Heart left ventricle (tissue), 16 donors: ENCODE data around the gene ABCA12. TPM values are rescaled to one million over a fixed set of nuclear protein-coding genes. Genes with fewer than 3 reads are reported as not detected.
"Not testable (repeated sequence)": the region's sequence is repeated elsewhere in the genome, so short reads cannot be mapped to it uniquely, and the experiment has no call there.

Source experiments
- ATAC-seq, 4 donors: fragments of 200-7000 bp; cut with Tn5 transposase; one replicate each; pipeline ENCODE4 v1.9.1; 2020 to 2022; ENCODE audit warnings: moderate library complexity in 4 of 4, mild to moderate bottlenecking in 3 of 4, moderate number of reproducible peaks in 1 of 4
- DNase-seq, 5 donors: peaks; one replicate each; pipeline ENCODE4 v3.0.0-alpha.2; 2020
- H3K27ac ChIP-seq, 12 donors: fragments of 200-600 bp; sonication (generic) in 4 of 12; one replicate each; pipeline versions ENCODE4 v1.5.0 to v1.8.0; 2016 to 2022; ENCODE audit warnings: mild to moderate bottlenecking in 2 of 12
- H3K27me3 ChIP-seq, 9 donors: fragments of 200-600 bp; sonication (generic) in 2 of 9; one replicate each; pipeline versions ENCODE4 v1.5.1 to v1.8.0; 2016 to 2022; ENCODE audit warnings: mild to moderate bottlenecking in 3 of 9
- H3K36me3 ChIP-seq, 9 donors: fragments of 200-600 bp; sonication (generic) in 2 of 9; one replicate each; pipeline versions ENCODE4 v1.5.0 to v1.8.0; 2018 to 2022; ENCODE audit warnings: mild to moderate bottlenecking in 2 of 9
- H3K4me1 ChIP-seq, 12 donors: fragments of 200-600 bp; sonication (generic) in 4 of 12; one replicate each; pipeline versions ENCODE4 v1.5.0 to v1.8.0; 2016 to 2022; ENCODE audit warnings: mild to moderate bottlenecking in 3 of 12
- H3K4me3 ChIP-seq, 12 donors: fragments of 200-600 bp; sonication (generic) in 4 of 12; one replicate each; pipeline versions ENCODE4 v1.5.0 to v1.8.0; 2017 to 2022; ENCODE audit warnings: mild to moderate bottlenecking in 9 of 12, moderate library complexity in 4 of 12
- H3K9me3 ChIP-seq, 12 donors: fragments of 200-600 bp; sonication (generic) in 4 of 12; one replicate each; pipeline versions ENCODE4 v1.5.0 to v1.8.0; 2016 to 2022; ENCODE audit warnings: mild to moderate bottlenecking in 1 of 12
- POLR2A ChIP-seq, 2 donors: fragments of 450-650 bp; IDR thresholded peaks; one replicate each; pipeline ENCODE4 v1.6.1; 2017; ENCODE audit warnings: antibody characterized with exemption in 2 of 2, mild to moderate bottlenecking in 2 of 2, moderate library complexity in 2 of 2
- WGBS, 4 donors: extraction: QIAGEN DNeasy Blood & Tissue Kit in 2 of 4; methylation state at CpG; one replicate each; pipeline versions ENCODE4 v1.1.5 to v1.1.7; 2013 to 2018; 5-methylcytosine and 5-hydroxymethylcytosine counted together
- intact Hi-C, 10 donors: fragments of 100-400 bp; cut with DNase I; formaldehyde crosslinking; loops; one replicate each; pipeline versions ENCODE4 v1.11.1 to v1.14.2; 2022
- polyA plus RNA-seq, 2 donors: library from polyadenylated mRNA; stranded (reverse); fragments of 200-250 nt; gene quantifications; one replicate each; pipeline ENCODE4 v1.2.3, GENCODE V29; 2013
- total RNA-seq, 9 donors: library from RNA; depleted of rRNA in 2 of 9; stranded (reverse); fragments of >200 nt in 2 of 9; fragmentation: NEBNext Ultra II Directional in 3 of 9; extraction: Animal tissue kit (Norgen Biotek cat#: 25700) in 3 of 9; gene quantifications; one replicate each; pipeline versions ENCODE4 v1.1.0 to v1.2.4, GENCODE V29; 2016 to 2023
- TF ChIP-seq, protein P1 (sequence below), 12 donors: fragments of 200-600 bp; sonication (generic) in 4 of 12; IDR thresholded peaks; one replicate each; pipeline versions ENCODE4 v1.5.0 to v1.8.0; 2018 to 2022; ENCODE audit warnings: antibody characterized with exemption in 12 of 12, mild to moderate bottlenecking in 5 of 12
- donor health status: ischemic (EF 13 %, LVEDD 7.1; RV severe dilation, severe dysfunction).
- donor health status: healthy with polysubstance abuse.
- donor health status: DM: no; HTN: yes; CAD: no.
- donor health status: DM: no; HTN: no; CAD: no.
- donor health status: ischemic (EF 25% LVEDD 6.9; RV normal size, moderate dysfunction).
- donor health status: ischemic (EF 25% LVEDD 5.7; RV mildly dilated, moderate dysfunction).
- donor health status: healthy.
- donor health status: DM: yes; HTN: yes; CAD: no.
- donor health status: ischemic (EF 35%, LVEDD 5.7; RV mildly dilated, moderate dysfunction).
- donor health status: nonischemic (EF 11% LVEDD 7.7; RV severe dilation, severe dysfunction).
- donor health status: DM: yes; HTN: yes; CAD: no.
- donor health status: PGD.
- donor health status: ischemic (EF 29% LVEDD 5.4; RV normal size, mild dysfunction).
- donor health status: nonischemic (EF 23%, LVEDD 6.1; RV moderate dilation, normal function).

Gene ABCA12
- total and polyA plus RNA-seq, 11 donors = 0.02 TPM; not detected in 10

DNA sequence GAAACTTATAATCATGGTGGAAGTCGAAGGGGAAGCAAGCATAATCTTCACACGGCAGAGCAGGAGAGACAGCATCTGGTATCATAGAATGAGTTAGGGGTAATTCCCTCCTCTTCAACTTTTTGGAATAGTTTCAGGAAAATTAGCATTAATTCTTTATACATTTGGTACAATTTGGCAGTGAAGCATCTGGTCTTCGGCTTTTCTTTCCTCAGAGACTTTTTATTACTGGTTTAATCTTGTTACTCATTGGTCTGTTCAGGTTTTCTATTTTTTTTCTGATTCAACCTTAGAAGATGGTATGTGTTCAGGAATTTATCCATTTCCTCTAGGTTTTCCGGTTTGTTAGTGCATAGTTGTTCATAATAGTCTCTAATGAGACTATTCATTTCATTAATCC is 39.7 kb upstream of the ABCA12 start:
- no peaks in the 10 kb centered on the region for H3K4me1 ChIP-seq
- no peak overlapping the region for H3K4me3 ChIP-seq
- intact Hi-C loops = no loop called here
- H3K27me3 ChIP-seq = no peaks in the 10 kb centered on the region
- WGBS, 4 donors = 76 to 85% (median 80%) methylated on average over 4 of the region's 4 CpGs
- DNase-seq (no peak), ATAC-seq (no peak)
- no peaks in the 10 kb centered on the region for H3K36me3 ChIP-seq
- no peak overlapping the region for H3K27ac ChIP-seq
- H3K9me3 ChIP-seq = peaks cover 0 to 12% (median 0%) of the 10 kb centered on the region in 12 donors
- TF ChIP-seq, protein P1, sequence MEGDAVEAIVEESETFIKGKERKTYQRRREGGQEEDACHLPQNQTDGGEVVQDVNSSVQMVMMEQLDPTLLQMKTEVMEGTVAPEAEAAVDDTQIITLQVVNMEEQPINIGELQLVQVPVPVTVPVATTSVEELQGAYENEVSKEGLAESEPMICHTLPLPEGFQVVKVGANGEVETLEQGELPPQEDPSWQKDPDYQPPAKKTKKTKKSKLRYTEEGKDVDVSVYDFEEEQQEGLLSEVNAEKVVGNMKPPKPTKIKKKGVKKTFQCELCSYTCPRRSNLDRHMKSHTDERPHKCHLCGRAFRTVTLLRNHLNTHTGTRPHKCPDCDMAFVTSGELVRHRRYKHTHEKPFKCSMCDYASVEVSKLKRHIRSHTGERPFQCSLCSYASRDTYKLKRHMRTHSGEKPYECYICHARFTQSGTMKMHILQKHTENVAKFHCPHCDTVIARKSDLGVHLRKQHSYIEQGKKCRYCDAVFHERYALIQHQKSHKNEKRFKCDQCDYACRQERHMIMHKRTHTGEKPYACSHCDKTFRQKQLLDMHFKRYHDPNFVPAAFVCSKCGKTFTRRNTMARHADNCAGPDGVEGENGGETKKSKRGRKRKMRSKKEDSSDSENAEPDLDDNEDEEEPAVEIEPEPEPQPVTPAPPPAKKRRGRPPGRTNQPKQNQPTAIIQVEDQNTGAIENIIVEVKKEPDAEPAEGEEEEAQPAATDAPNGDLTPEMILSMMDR (IDR thresholded peaks at IDR 0.05) = no peak
- TF ChIP-seq POLR2A (IDR thresholded peaks at IDR 0.05) = no peak

DNA sequence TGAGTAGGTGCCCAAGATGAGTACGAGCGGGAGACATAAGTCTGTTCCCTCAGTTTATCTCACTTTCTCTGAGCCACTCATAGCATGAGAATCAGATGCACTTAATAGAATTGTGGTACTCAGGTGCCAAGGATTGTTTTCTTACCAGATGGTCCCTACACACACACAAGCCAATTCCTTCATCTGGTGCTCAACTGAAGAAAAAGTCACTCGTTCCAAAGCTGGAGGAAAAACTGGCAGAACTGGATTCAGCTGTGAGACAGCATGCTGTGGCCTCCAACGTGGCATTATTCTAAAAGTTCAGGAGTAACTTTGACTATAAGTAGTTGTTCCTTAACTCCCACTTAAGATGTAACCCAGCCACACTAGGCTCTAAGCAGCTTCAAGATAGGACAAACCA is 33.4 kb upstream of the ABCA12 start:
- Histone ChIP-seq H3K36me3 (no peaks in the 10 kb centered on the region), H3K4me3 (no peak overlapping the region), H3K27ac (no peak overlapping the region), H3K9me3 (no peaks in the 10 kb centered on the region), H3K4me1 (no peaks in the 10 kb centered on the region), H3K27me3 (no peaks in the 10 kb centered on the region)
- 80 to 86% (median 81%) methylated on average over 4 of the region's 4 CpGs for WGBS, 4 donors
- DNase-seq (no peak), ATAC-seq (no peak)
- intact Hi-C loops = no loop called here
- TF ChIP-seq, protein P1 (IDR thresholded peaks at IDR 0.05) = no peak
- no peak for TF ChIP-seq POLR2A (IDR thresholded peaks at IDR 0.05)

DNA sequence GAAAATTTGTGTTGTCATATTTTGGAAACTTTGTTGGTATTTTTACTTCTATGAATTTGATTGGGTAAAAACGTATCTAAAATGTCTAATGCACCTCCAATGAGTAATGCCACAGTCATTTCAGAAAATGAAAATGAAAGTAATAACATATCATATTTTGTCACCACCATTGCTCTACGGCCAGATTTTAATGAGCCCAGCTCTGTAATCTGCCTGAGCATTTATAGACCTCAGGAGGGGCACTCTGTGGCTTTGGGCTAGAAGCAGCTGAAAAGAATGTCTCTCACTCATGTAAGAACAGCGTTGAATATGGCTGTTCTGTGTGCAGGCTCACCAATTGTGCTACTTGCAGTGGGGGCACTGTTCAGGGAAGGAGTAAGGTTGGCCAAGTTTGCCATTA is 32.7 kb upstream of the ABCA12 start:
- no peaks in the 10 kb centered on the region for H3K4me1 ChIP-seq
- H3K27me3 ChIP-seq = no peaks in the 10 kb centered on the region
- no peak overlapping the region for H3K27ac ChIP-seq
- no peaks in the 10 kb centered on the region for H3K9me3 ChIP-seq
- H3K4me3 ChIP-seq = peak overlapping the region in 7 of 12 donors; percentile 9 to 30 (median 20)
- H3K36me3 ChIP-seq = no peaks in the 10 kb centered on the region
- no peak for ATAC-seq
- DNase-seq = no peak
- intact Hi-C loops = no loop called here
- WGBS, 4 donors = 31 to 38% (median 35%) methylated on average over 3 of the region's 3 CpGs
- no peak for TF ChIP-seq POLR2A (IDR thresholded peaks at IDR 0.05)
- TF ChIP-seq, protein P1 (IDR thresholded peaks at IDR 0.05) = no peak

DNA sequence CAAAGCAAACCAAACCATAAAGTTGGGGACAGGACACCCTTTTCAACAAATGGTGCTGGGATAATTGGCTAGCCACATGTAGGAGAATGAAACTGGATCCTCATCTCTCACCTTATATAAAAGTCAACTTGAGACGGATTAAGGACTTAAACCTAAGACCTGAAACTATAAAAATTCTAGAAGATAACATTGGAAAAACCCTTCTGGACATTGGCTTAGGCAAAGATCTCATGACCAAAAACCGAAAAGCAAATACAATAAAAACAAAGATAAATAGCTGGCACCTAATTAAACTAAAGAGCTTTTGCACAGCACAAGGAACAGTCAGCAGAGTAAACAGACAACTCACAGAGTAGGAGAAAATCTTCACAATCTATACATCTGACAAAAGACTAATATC is 28.1 kb upstream of the ABCA12 start:
- intact Hi-C loops, ATAC-seq: not testable (repeated sequence)
- WGBS, 4 donors = 77 to 85% (median 82%) methylated on average over 2 of the region's 2 CpGs

DNA sequence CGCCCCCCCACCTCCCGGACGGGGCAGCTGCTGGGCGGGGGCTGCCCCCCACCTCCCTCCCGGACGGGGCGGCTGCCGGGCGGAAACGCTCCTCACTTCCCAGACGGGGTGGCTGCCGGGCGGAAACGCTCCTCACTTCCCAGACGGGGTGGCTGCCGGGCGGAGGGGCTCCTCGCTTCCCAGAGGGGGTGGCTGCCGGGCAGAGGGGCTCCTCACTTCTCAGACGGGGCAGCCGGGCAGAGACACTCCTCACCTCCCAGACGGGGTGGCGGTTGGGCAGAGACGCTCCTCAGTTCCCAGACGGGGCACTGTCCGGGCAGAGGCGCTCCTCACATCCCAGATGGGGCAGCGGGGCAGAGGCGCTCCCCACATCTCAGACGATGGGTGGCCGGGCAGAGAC is 24.9 kb upstream of the ABCA12 start:
- 96% methylated on average over 19 to 31 of the region's 31 CpGs for whole genome bisulfite sequencing, 4 donors
- DNase-seq = not testable (repeated sequence)

More for the DNA sequence above, 28.1 kb upstream of the ABCA12 start:
- H3K4me3 ChIP-seq, H3K9me3 ChIP-seq, H3K36me3 ChIP-seq, H3K27ac ChIP-seq, DNase-seq, H3K4me1 ChIP-seq, H3K27me3 ChIP-seq: not testable (repeated sequence)

More for the DNA sequence above, 24.9 kb upstream of the ABCA12 start:
- ATAC-seq, H3K9me3 ChIP-seq, intact Hi-C loops, H3K27ac ChIP-seq, H3K4me3 ChIP-seq, H3K4me1 ChIP-seq, H3K36me3 ChIP-seq, H3K27me3 ChIP-seq: not testable (repeated sequence)
